Measurements from ENCODE around the gene KLHL35. TPM values are rescaled to one million over a fixed set of nuclear protein-coding genes. Genes with fewer than 3 reads are reported as not detected.
A peak's percentile ranks its signal among the peaks of the same experiment; 100 is the strongest.

The KLHL35 gene
- total RNA-seq, 1 donor from 2014 or later = 2.3 TPM

DNA sequence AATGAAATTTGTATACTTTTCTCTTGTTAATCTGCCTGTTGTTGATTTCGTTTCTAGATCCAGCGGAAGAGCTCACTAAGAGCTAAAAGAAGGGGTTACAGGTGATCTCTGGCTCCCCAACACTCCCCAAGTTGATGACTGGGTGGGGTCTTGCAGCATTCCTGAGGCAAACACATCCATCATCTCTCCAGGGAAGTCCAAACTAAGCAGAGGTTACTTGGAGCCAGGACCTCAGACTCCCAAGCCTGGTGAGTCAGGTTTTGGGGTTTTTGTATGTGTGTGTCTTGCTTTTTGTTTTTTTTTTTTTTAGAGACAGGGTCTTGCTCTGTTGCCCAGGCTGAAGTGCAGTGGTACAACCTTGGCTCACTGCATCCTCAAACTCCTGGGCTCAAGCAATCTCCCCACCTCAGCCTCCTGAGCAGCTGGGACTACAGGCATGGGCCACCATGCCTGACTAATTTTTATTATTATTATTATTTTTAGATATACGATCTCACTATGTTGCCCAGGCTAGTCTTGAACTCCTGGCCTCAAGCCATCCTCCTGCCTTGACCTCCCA is 45.2 kb downstream of the KLHL35 start:
- Mint-ChIP-seq H3K27ac (ENCODE audit: unreplicated experiment) (no peak overlapping the region), H3K27me3 (ENCODE audit: unreplicated experiment) (peaks cover 3% of the 10 kb centered on the region), H3K4me3 (ENCODE audit: unreplicated experiment) (no peak overlapping the region), H3K36me3 (ENCODE audit: unreplicated experiment) (no peaks in the 10 kb centered on the region), H3K9me3 (ENCODE audit: unreplicated experiment) (no peaks in the 10 kb centered on the region), H3K4me1 (ENCODE audit: unreplicated experiment) (peaks cover 17% of the 10 kb centered on the region)
- TF ChIP-seq, protein P1, sequence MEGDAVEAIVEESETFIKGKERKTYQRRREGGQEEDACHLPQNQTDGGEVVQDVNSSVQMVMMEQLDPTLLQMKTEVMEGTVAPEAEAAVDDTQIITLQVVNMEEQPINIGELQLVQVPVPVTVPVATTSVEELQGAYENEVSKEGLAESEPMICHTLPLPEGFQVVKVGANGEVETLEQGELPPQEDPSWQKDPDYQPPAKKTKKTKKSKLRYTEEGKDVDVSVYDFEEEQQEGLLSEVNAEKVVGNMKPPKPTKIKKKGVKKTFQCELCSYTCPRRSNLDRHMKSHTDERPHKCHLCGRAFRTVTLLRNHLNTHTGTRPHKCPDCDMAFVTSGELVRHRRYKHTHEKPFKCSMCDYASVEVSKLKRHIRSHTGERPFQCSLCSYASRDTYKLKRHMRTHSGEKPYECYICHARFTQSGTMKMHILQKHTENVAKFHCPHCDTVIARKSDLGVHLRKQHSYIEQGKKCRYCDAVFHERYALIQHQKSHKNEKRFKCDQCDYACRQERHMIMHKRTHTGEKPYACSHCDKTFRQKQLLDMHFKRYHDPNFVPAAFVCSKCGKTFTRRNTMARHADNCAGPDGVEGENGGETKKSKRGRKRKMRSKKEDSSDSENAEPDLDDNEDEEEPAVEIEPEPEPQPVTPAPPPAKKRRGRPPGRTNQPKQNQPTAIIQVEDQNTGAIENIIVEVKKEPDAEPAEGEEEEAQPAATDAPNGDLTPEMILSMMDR (IDR thresholded peaks at IDR 0.05) = no peak
- no peak for DNase-seq (ENCODE audit: extremely low spot score, unreplicated experiment)

DNA sequence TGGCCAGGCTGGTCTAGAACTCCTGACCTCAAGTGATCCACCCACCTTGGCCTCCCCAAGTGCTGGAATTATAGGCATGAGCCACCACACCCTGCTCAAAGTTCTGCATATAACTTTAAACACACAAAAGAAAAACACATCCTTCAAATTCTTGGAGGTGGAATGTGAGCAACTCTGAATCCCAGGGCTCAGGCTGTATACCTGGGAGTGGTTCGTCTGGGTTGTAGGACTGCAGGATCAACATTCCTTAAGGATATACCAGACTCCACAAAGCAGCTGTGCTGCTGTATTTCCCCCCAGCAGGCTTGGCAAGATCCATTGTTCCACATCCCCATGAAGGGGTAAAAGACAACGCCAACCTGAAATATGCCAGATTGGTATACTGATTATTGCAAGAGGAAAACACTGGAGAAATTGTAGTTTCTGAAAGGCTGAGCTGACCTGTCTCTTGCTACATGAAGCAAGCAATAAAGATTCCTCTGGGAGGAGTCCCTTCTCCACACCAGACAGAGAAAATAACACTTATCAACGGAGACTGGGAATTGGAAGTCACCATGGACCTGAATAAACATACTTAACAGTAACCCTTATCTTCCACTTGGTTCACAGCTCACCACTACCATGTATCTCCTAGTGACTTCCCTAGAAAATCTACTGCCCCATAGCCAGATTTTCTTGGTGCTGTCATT is 45.9 kb downstream of the KLHL35 start:
- Mint-ChIP-seq H3K4me3 (ENCODE audit: unreplicated experiment) (no peak overlapping the region), H3K27ac (ENCODE audit: unreplicated experiment) (peak overlapping the region; percentile 23), H3K27me3 (ENCODE audit: unreplicated experiment) (peaks cover 3% of the 10 kb centered on the region), H3K9me3 (ENCODE audit: unreplicated experiment) (no peaks in the 10 kb centered on the region), H3K36me3 (ENCODE audit: unreplicated experiment) (no peaks in the 10 kb centered on the region), H3K4me1 (ENCODE audit: unreplicated experiment) (peaks cover 17% of the 10 kb centered on the region)
- TF ChIP-seq, protein P1 (IDR thresholded peaks at IDR 0.05) = no peak
- no peak for DNase-seq (ENCODE audit: extremely low spot score, unreplicated experiment)

DNA sequence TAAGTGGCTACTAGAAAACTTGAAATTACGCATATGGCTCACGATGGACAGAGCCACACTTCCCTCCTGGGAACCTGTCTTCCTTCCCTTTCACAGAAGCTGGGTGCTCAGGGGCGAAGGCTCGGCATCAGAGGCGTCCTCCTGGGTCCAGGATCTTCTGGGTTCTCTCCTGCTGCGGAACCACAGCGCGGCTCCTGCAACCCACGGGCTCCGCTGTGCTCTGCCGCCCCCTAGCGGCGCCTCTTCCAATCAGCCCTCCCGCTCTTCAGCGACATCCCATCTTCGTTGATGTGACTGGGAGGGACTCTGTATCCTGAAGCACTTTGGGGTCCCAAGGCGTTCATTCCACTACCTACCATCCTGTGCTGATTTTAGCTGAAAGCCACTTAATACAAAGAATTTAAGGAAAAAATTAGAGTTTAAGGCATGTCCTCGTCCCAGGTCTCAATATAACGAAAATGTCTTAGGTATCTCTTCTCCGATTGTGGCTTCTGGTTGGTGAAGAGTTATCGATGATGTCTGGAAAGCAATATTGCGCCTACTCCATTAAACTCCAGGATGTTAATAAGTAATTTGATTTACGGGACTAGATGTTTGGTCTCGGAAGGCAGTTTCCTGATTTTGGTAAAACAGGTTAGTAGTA is 48.4 kb downstream of the KLHL35 start:
- peak; percentile 89 for DNase-seq (ENCODE audit: extremely low spot score, unreplicated experiment)
- Mint-ChIP-seq H3K36me3 (ENCODE audit: unreplicated experiment) (no peaks in the 10 kb centered on the region), H3K4me1 (ENCODE audit: unreplicated experiment) (peaks cover 21% of the 10 kb centered on the region), H3K9me3 (ENCODE audit: unreplicated experiment) (no peaks in the 10 kb centered on the region), H3K27me3 (ENCODE audit: unreplicated experiment) (no peaks in the 10 kb centered on the region), H3K27ac (ENCODE audit: unreplicated experiment) (no peak overlapping the region), H3K4me3 (ENCODE audit: unreplicated experiment) (no peak overlapping the region)
- TF ChIP-seq, protein P1 (IDR thresholded peaks at IDR 0.05) = peak; percentile 100

DNA sequence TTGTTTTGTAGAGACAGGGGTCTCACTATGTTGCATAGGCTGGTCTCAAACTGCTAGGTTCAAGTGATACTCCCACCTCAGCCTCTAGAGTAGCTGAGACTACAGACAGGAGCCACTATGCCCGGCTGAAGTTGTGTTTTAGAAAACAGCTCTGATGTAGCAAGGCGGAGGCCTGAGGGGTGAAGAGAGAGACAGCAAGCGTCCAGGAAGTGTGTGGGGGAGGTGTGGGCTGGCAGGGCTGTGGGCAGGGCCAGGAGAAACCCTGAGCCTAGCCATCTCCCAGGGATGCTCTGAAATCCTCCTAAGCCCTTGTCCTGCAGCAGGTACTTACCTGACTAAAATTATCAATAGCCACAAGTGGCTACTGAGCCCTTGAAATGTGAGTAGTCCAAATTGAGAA is 49.8 kb downstream of the KLHL35 start:
- Mint-ChIP-seq H3K36me3 (ENCODE audit: unreplicated experiment) (no peaks in the 10 kb centered on the region), H3K9me3 (ENCODE audit: unreplicated experiment) (no peaks in the 10 kb centered on the region), H3K4me3 (ENCODE audit: unreplicated experiment) (no peak overlapping the region), H3K27me3 (ENCODE audit: unreplicated experiment) (no peaks in the 10 kb centered on the region), H3K27ac (ENCODE audit: unreplicated experiment) (no peak overlapping the region), H3K4me1 (ENCODE audit: unreplicated experiment) (peaks cover 21% of the 10 kb centered on the region)
- TF ChIP-seq, protein P1 (IDR thresholded peaks at IDR 0.05) = no peak
- no peak for DNase-seq (ENCODE audit: extremely low spot score, unreplicated experiment)

DNA sequence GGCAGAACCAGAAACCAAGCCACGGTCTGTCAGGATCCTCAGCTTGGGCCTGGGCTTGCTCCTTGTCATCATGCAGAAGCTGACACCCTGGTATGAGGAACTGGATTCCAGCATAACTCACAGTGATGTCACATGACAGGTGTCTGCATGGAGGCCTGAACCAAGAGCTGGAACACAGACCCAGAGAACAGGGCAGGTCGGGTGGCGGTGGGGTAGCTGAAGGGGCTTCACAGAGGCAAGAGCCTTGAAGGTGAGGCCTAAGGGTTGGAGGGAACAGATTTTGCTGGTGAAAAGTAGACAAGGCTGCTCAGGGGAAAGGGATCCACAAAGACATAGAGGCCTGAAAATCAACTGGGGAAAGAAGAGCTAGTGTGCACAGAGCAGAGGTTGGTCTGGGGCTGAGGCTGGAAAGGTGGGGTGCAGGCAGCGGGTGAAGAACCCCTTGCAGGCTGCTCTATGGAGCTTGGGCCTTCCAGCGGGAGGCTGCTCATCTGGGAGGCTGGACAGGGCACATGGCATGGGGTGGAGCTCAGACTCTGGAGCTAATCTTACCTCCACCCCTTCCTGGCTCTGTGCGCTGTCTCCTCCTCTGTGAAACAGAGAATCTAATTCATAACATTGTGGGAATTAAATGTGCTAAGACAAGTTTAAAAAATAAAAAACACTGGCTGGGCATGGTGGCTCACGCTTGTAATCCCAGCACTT is 52.1 kb downstream of the KLHL35 start:
- DNase-seq (ENCODE audit: extremely low spot score, unreplicated experiment) = no peak
- Mint-ChIP-seq H3K27ac (ENCODE audit: unreplicated experiment) (no peak overlapping the region), H3K4me3 (ENCODE audit: unreplicated experiment) (no peak overlapping the region), H3K4me1 (ENCODE audit: unreplicated experiment) (peaks cover 6% of the 10 kb centered on the region), H3K36me3 (ENCODE audit: unreplicated experiment) (no peaks in the 10 kb centered on the region), H3K9me3 (ENCODE audit: unreplicated experiment) (no peaks in the 10 kb centered on the region), H3K27me3 (ENCODE audit: unreplicated experiment) (no peaks in the 10 kb centered on the region)
- TF ChIP-seq, protein P1 (IDR thresholded peaks at IDR 0.05) = no peak
